Type B pancreatic cell (in vitro differentiated cells): ENCODE data around the gene BMX. TPM values are rescaled to one million over a fixed set of nuclear protein-coding genes. Genes with fewer than 3 reads are reported as not detected.

Experiments
- DNase-seq: peaks from one replicate; pipeline ENCODE4 v3.0.0; 2021; ENCODE audit warnings: mixed read lengths; ENCODE audit not compliant: unreplicated experiment; ENCODE audit errors: extremely low spot score
- H3K27ac Mint-ChIP-seq: 2 replicates; pipeline ENCODE4 v1.8.0; 2021; ENCODE audit warnings: mild to moderate bottlenecking, mixed read lengths
- H3K27me3 Mint-ChIP-seq: 2 replicates; pipeline ENCODE4 v1.8.0; 2021; ENCODE audit warnings: mixed read lengths
- H3K36me3 Mint-ChIP-seq: 2 replicates; pipeline ENCODE4 v1.8.0; 2021; ENCODE audit warnings: mixed read lengths
- H3K4me1 Mint-ChIP-seq: one replicate; pipeline ENCODE4 v1.8.0; 2021; ENCODE audit warnings: mixed read lengths; ENCODE audit not compliant: unreplicated experiment
- H3K4me3 Mint-ChIP-seq: 2 replicates; pipeline ENCODE4 v1.8.0; 2021; ENCODE audit warnings: mild to moderate bottlenecking, mixed read lengths
- H3K9me3 Mint-ChIP-seq: 2 replicates; pipeline ENCODE4 v1.8.0; 2021; ENCODE audit warnings: mixed read lengths
- total RNA-seq: library from RNA; stranded (reverse); gene quantifications from 2 replicates; pipeline ENCODE4 v1.2.1, GENCODE V29; 2021; ENCODE audit warnings: low replicate concordance
- TF ChIP-seq, protein P1 (sequence below): fragments of 200-600 bp; sonication (generic); conservative IDR thresholded peaks from 2 replicates; pipeline ENCODE4 v1.5.0; 2021; ENCODE audit warnings: antibody characterized with exemption, mild to moderate bottlenecking

BMX gene
- total RNA-seq, 1 donor from 2014 or later, result not detected

DNA sequence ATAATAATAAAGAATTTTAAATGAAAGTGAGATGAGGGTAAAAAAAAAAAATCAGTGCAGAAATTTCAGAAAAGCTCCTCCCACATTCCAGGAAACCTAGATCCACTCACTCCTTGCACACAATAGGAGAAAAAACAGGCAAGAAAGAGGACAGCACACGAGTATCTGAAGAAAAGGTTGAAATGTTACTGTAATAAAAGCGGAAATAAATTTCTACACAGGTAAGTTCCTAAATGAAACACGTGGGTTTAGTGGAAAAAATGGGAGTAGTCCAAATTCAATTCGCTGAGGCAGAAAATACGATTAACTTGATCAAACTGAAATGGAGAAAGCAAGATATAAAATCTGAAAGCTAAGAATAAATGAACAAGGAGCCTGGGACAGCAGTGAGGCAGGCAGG, 102.2 kb downstream of the BMX start:
- H3K4me1 Mint-ChIP-seq, result peaks cover 18% of the 10 kb centered on the region
- DNase-seq, result no peak
- H3K27me3 Mint-ChIP-seq, result no peaks in the 10 kb centered on the region
- TF ChIP-seq, protein P1, sequence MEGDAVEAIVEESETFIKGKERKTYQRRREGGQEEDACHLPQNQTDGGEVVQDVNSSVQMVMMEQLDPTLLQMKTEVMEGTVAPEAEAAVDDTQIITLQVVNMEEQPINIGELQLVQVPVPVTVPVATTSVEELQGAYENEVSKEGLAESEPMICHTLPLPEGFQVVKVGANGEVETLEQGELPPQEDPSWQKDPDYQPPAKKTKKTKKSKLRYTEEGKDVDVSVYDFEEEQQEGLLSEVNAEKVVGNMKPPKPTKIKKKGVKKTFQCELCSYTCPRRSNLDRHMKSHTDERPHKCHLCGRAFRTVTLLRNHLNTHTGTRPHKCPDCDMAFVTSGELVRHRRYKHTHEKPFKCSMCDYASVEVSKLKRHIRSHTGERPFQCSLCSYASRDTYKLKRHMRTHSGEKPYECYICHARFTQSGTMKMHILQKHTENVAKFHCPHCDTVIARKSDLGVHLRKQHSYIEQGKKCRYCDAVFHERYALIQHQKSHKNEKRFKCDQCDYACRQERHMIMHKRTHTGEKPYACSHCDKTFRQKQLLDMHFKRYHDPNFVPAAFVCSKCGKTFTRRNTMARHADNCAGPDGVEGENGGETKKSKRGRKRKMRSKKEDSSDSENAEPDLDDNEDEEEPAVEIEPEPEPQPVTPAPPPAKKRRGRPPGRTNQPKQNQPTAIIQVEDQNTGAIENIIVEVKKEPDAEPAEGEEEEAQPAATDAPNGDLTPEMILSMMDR, result no peak
- H3K9me3 Mint-ChIP-seq, result peaks cover 5% of the 10 kb centered on the region
- H3K36me3 Mint-ChIP-seq, result peaks cover 4% of the 10 kb centered on the region
- H3K27ac Mint-ChIP-seq, result peak overlapping the region; percentile 88
- H3K4me3 Mint-ChIP-seq, result peak overlapping the region; percentile 60

DNA sequence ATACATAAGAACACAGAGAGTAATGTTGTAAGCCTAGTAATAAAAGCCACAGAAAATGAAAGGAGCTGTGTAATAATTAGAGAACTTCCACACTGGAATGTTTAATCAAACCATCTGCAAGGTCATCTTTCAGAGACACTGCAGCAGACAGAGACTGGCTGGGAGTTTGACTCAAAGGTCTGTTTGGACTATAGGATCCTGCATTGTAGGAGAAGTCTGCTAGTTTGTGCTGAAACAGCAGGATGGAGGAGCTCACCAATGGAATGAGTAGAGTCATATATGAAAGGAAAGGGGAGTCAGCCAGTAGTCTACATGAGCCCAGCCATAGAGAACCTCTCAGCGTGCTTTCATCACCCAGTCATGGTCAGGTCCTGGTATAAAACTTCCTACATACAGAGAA, 104.6 kb downstream of the BMX start:
- no peak overlapping the region for H3K27ac Mint-ChIP-seq
- no peaks in the 10 kb centered on the region for H3K27me3 Mint-ChIP-seq
- TF ChIP-seq, protein P1, result no peak
- no peak overlapping the region for H3K4me3 Mint-ChIP-seq
- peaks cover 18% of the 10 kb centered on the region for H3K4me1 Mint-ChIP-seq
- H3K9me3 Mint-ChIP-seq, result peaks cover 5% of the 10 kb centered on the region
- H3K36me3 Mint-ChIP-seq, result peaks cover 4% of the 10 kb centered on the region
- no peak for DNase-seq

Other genes starting within 250 kb of the BMX start
- 1.4 and 2.0 TPM in 2 replicates for gene ASB9, start 230.7 kb upstream of the BMX start, total RNA-seq
- 0.14 TPM in 1 of 2 replicates, not detected in the other for gene ASB11, start 185.2 kb upstream of the BMX start, total RNA-seq
- 17.2 and 34.6 TPM in 2 replicates for gene PIGA, start 165.3 kb upstream of the BMX start, total RNA-seq
- 0.83 and 20.5 TPM in 2 replicates for gene VEGFD, start 116.4 kb upstream of the BMX start, total RNA-seq
- gene PIR, start 7.5 kb upstream of the BMX start, total RNA-seq, result 23.6 and 36.2 TPM in 2 replicates
- gene ACE2, start 100.2 kb downstream of the BMX start, total RNA-seq, result 22.6 and 74.5 TPM in 2 replicates
- 1.6 and 3.9 TPM in 2 replicates for gene CLTRN, start 164.0 kb downstream of the BMX start, total RNA-seq
- 16.7 and 25.1 TPM in 2 replicates for gene CA5B, start 237.5 kb downstream of the BMX start, total RNA-seq